ENCODE measurements around the gene MYOM3. TPM values are rescaled to one million over a fixed set of nuclear protein-coding genes. Genes with fewer than 3 reads are reported as not detected.

Gene MYOM3
- total RNA-seq, 1 donor from 2014 or later: not detected

DNA sequence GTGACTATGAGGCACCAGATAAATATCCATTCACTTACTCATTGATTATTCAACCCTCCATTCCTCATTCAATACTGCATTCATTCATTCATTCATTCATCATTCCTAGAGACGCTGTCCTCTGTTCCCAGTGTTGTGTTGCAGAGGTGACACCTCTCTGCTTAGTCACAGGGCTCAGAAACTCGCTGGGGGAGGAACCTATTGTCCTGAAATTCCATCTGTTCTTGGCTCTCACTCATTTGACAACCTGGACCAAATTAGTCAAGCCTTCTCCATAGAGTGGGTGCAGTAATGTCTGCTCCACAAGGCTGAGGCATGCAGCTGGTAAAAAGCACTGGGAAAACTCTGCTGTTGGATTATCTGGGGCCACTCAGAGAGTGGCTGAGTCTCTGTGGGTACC, 49.7 kb downstream of the MYOM3 start:
- H3K36me3 Mint-ChIP-seq (ENCODE audit: unreplicated experiment): peaks cover 9% of the 10 kb centered on the region

DNA sequence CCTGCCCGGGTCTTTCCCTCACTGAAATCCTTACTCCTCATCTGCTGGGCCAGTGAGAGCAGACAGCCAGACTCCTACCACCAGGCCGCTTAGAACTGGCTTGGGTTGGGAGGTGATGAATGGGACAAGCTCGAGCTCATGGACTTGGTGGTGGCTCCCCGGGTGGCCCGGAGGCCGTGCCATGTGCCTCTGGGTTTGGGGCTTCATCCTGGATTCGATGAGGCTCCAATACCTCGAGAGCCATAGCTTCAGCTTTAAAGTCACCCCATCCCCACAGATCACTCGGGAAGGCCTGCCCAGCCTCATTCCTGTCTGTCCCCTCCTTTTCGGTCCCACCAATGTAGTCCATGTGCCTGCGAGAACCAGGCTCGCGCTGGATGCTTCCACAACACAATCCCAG, 51.5 kb downstream of the MYOM3 start:
- Mint-ChIP-seq H3K27ac (ENCODE audit: unreplicated experiment) (no peak overlapping the region), H3K36me3 (ENCODE audit: unreplicated experiment) (peaks cover 9% of the 10 kb centered on the region), H3K27me3 (ENCODE audit: unreplicated experiment) (peaks cover 5% of the 10 kb centered on the region), H3K4me1 (ENCODE audit: low read depth, unreplicated experiment) (no peaks in the 10 kb centered on the region), H3K9me3 (ENCODE audit: unreplicated experiment) (peaks cover 7% of the 10 kb centered on the region), H3K4me3 (ENCODE audit: unreplicated experiment) (no peak overlapping the region)
- no peak for DNase-seq
- TF ChIP-seq, protein P1, sequence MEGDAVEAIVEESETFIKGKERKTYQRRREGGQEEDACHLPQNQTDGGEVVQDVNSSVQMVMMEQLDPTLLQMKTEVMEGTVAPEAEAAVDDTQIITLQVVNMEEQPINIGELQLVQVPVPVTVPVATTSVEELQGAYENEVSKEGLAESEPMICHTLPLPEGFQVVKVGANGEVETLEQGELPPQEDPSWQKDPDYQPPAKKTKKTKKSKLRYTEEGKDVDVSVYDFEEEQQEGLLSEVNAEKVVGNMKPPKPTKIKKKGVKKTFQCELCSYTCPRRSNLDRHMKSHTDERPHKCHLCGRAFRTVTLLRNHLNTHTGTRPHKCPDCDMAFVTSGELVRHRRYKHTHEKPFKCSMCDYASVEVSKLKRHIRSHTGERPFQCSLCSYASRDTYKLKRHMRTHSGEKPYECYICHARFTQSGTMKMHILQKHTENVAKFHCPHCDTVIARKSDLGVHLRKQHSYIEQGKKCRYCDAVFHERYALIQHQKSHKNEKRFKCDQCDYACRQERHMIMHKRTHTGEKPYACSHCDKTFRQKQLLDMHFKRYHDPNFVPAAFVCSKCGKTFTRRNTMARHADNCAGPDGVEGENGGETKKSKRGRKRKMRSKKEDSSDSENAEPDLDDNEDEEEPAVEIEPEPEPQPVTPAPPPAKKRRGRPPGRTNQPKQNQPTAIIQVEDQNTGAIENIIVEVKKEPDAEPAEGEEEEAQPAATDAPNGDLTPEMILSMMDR (IDR thresholded peaks at IDR 0.05; ENCODE audit: partially characterized antibody, unreplicated experiment): no peak

More for the DNA sequence above, 49.7 kb downstream of the MYOM3 start:
- Mint-ChIP-seq H3K9me3 (ENCODE audit: unreplicated experiment) (peaks cover 6% of the 10 kb centered on the region), H3K4me1 (ENCODE audit: low read depth, unreplicated experiment) (no peaks in the 10 kb centered on the region), H3K4me3 (ENCODE audit: unreplicated experiment) (no peak overlapping the region), H3K27me3 (ENCODE audit: unreplicated experiment) (peaks cover 2% of the 10 kb centered on the region), H3K27ac (ENCODE audit: unreplicated experiment) (no peak overlapping the region)
- TF ChIP-seq, protein P1 (IDR thresholded peaks at IDR 0.05; ENCODE audit: partially characterized antibody, unreplicated experiment): no peak
- DNase-seq: no peak

DNA sequence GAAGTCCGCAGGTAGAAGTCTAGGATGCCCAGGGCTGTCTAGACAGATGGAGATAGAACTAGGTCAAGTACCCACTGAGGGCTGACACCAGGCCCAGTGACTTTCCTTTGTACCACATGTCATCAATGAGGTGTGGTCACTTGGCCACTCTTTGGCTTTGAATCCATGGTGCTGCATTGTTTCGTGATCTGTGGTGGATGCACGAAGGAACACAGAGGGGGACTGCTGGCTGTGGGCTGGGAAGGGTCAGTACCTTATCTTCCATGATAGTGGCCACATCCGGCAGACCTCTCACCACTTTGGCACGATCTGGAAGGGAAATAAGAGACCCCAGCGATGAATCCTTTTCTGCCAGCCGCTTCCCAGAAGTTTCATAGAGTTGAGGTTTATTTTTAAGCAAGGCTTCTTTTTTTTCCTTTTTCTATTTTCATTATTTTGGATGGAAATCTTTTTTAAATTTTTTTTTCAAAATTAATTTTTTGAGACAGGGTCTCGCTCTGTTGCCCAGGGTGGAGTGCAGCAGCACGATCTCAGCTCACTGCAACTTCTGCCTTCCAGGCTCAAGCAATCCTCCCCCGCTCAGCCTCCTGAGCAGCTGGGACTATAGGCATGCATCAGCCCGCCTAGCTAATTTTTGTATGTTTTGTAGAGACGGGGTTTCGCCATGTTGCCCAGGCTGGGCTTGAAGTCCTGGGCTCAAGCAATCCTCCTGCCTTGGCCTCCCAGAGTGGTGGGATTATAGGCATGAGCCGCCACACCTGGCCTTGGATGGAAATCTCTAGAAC, 53.1 kb downstream of the MYOM3 start:
- Mint-ChIP-seq H3K4me1 (ENCODE audit: low read depth, unreplicated experiment) (no peaks in the 10 kb centered on the region), H3K27ac (ENCODE audit: unreplicated experiment) (no peak overlapping the region), H3K4me3 (ENCODE audit: unreplicated experiment) (no peak overlapping the region), H3K9me3 (ENCODE audit: unreplicated experiment) (peaks cover 7% of the 10 kb centered on the region), H3K36me3 (ENCODE audit: unreplicated experiment) (peaks cover 12% of the 10 kb centered on the region), H3K27me3 (ENCODE audit: unreplicated experiment) (peaks cover 5% of the 10 kb centered on the region)
- DNase-seq: no peak
- TF ChIP-seq, protein P1 (IDR thresholded peaks at IDR 0.05; ENCODE audit: partially characterized antibody, unreplicated experiment): no peak

DNA sequence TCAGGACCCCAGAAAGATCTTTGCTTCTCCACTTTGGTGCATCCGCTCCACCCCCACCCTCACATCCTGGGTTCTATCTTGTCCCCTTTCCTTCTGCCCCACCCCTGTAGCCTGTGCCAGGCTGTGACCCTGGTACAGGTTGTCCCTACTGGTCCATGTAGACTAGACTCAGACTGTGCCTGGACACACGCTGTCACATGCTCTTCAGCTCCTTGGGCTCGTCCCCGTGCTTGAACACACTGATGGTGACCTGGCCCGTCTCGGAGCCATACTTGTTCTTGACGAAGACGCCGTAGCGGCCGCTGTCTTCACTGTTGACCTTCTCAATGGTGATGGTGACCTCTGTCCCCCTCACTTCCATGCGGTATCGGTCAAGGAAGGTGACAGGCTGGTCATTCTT, 54.8 kb downstream of the MYOM3 start:
- Mint-ChIP-seq H3K9me3 (ENCODE audit: unreplicated experiment) (peaks cover 4% of the 10 kb centered on the region), H3K4me3 (ENCODE audit: unreplicated experiment) (no peak overlapping the region), H3K27ac (ENCODE audit: unreplicated experiment) (no peak overlapping the region), H3K27me3 (ENCODE audit: unreplicated experiment) (peaks cover 3% of the 10 kb centered on the region), H3K4me1 (ENCODE audit: low read depth, unreplicated experiment) (no peaks in the 10 kb centered on the region), H3K36me3 (ENCODE audit: unreplicated experiment) (peaks cover 9% of the 10 kb centered on the region)
- TF ChIP-seq, protein P1 (IDR thresholded peaks at IDR 0.05; ENCODE audit: partially characterized antibody, unreplicated experiment): no peak
- DNase-seq: no peak

DNA sequence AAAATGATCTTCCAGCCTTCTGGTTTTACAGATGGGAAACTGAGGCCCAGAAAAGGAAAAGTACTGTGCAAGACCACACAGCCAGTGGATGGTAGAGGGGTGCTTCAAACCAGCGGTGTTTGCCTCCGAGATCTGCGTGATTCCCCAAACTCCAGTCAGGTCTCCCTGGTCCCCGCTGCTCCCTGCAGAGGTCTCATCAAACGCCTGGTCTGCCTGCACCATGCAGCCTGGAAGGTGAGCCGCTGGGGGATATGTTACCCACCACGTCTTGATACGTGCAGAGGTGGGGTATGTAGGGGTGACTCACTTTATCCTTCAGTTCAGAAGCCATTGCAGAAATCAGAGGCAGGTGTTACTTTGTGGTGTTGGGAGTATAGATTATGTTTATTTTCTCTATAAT, 56.3 kb downstream of the MYOM3 start:
- Mint-ChIP-seq H3K27ac (ENCODE audit: unreplicated experiment) (no peak overlapping the region), H3K4me3 (ENCODE audit: unreplicated experiment) (no peak overlapping the region), H3K4me1 (ENCODE audit: low read depth, unreplicated experiment) (no peaks in the 10 kb centered on the region), H3K27me3 (ENCODE audit: unreplicated experiment) (peaks cover 3% of the 10 kb centered on the region), H3K9me3 (ENCODE audit: unreplicated experiment) (peaks cover 2% of the 10 kb centered on the region), H3K36me3 (ENCODE audit: unreplicated experiment) (peaks cover 3% of the 10 kb centered on the region)
- no peak for DNase-seq
- TF ChIP-seq, protein P1 (IDR thresholded peaks at IDR 0.05; ENCODE audit: partially characterized antibody, unreplicated experiment): no peak

Data from glutamatergic neuron (in vitro differentiated cells).